ENCODE data around the gene OR10H5.
"Not testable (repeated sequence)": the region's sequence is repeated elsewhere in the genome, so short reads cannot be mapped to it uniquely, and the experiment has no call there.

OR10H5 gene

DNA sequence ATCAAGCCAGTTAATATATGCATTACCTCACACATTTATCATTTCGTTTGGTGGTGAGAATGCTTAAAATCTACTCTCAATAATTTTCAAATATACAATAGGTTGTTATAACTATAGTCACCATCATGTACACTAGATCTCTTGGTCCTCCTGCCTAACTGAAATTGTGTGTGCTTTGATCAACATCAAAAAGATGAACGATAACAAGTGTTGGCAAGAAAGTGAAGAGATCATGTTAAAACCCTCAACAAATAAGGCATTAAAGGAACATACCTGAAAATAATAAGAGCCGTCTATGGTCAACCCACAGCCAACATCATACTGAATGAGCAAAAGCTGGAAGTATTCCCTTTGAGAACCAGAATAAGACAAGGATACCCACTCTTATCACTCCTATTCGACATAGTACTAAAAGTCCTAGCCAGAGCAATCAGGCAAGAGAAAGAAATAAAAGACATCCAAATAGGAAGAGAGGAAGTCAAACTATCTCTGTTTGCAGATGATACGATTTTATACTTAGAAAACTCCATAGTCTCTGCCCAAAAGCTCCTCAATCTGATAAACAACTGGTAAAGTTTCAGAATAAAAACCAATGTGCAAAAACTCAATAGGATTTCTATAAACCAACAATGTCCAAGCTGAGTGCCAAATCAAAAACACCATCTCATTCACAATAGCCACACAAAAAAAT lies 55.9 kb downstream of the OR10H5 start:
- DNase-seq (ENCODE audit: low read depth in 4 of 4, low spot score in 1 of 4): no peak

DNA sequence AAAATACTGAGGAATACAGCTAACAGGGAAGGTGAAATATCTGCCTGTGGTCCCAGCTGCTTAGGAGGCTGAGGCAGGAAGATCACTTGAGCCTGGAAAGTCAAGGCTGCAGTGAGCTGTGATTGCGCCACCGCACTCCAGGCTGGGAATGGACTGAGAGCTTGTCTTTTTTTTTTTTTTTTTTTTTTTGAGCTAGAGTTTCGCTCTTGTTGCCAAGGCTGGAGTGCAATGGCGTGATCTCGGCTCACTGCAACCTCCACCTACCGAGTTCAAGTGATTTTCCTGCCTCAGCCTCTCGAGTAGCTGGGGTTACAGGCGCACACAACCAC lies 56.4 kb downstream of the OR10H5 start:
- not testable (repeated sequence) for DNase-seq (ENCODE audit: low read depth in 4 of 4, low spot score in 1 of 4)

DNA sequence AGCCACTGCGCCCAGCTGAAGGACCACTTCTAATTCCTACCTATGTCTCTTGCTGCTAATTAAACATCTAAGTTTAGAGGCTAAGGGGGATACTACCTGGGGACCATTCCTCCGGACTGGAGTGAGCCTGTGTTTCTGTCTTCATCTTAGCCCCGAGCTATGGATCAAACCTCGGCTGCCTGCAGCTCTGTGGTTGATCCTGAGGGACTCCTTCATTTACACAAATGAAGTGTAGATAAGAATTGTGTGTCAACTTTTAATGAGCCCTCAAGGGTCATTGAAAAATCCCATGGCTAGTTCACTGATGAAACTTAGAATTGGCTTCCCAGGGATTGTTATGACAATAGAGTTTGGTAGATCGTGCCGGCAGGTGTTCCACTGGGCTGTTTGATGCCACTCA lies 59.5 kb downstream of the OR10H5 start:
- no peak for DNase-seq (ENCODE audit: low read depth in 4 of 4, low spot score in 1 of 4)

DNA sequence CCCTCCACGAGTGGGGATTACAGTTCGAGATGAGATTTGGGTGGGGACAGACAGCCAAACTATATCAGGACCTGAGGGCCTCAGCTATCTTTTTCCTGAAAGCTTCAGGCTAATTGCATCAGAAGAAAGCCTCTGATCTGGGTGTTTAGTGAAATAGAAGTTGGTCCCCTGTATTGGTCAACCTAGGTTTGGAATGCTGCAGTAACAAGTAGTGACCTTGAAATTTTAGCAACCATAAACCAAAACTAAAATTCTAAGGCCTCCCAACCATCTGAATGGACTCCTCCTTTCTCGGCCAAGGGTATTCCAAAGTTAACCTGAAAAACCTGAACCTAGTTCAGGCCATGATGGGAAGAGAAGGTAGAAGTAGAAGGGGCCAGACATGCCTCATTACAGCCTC lies 62.9 kb downstream of the OR10H5 start:
- DNase-seq (ENCODE audit: low read depth in 4 of 4, low spot score in 1 of 4): no peak
